Stomach (tissue), 4 donors: ENCODE results near the gene EYA2.

ENCODE experiments used
- CTCF ChIP-seq, 7 experiments: fragments of 450-650 bp in 4 of 7; fragments of 200-600 bp in 3 of 7; sonication (generic) in 3 of 7; IDR thresholded peaks; one replicate each; pipeline ENCODE4 v1.5.1; 2016 to 2019; ENCODE audit warnings: antibody characterized with exemption in 7 of 7, control low read depth in 2 of 7, mild to moderate bottlenecking in 1 of 7
- POLR2A ChIP-seq, 4 donors: fragments of 450-650 bp; IDR thresholded peaks; one replicate each; pipeline ENCODE4 v1.6.1; 2016; ENCODE audit warnings: antibody characterized with exemption in 4 of 4, control low read depth in 2 of 4, mild to moderate bottlenecking in 1 of 4, moderate library complexity in 1 of 4

GRCh38 chr20:46934746-46935287, 40.2 kb downstream of the EYA2 start:
- TF ChIP-seq CTCF (IDR thresholded peaks at IDR 0.05): no peak
- no peak for TF ChIP-seq POLR2A (IDR thresholded peaks at IDR 0.05)
